GM18870 (cell line): ENCODE data around the gene TRIM68.

Experiments
- ATAC-seq: cut with Tn5 transposase; IDR thresholded peaks from one replicate; pipeline ENCODE4 v1.9.1; 2021; ENCODE audit warnings: moderate library complexity; ENCODE audit not compliant: unreplicated experiment

Gene TRIM68

GRCh38 chr11:4607781-4608666 is at the start of gene TRIM68:
Gene TRIM68 (minus strand): TSS chr11:4608231. CDS start chr11:4605504, 2,727 bp downstream.
- peak; percentile 97 for ATAC-seq

GRCh38 chr11:4654635-4655369 is 46.8 kb upstream of the TRIM68 start:
- no peak for ATAC-seq

GRCh38 chr11:4647766-4648165 is 39.7 kb upstream of the TRIM68 start:
- ATAC-seq, result no peak

- no peak for ATAC-seq
Observed at GRCh38 chr11:4645974-4646373, 37.9 kb upstream of the TRIM68 start.

GRCh38 chr11:4644233-4644632 is 36.2 kb upstream of the TRIM68 start:
- no peak for ATAC-seq

- ATAC-seq, result no peak
Observed at GRCh38 chr11:4643682-4644081, 35.7 kb upstream of the TRIM68 start, which contains the start of gene OR51E1. Gene OR51E1 (plus strand): TSS chr11:4643982. CDS start chr11:4652527, 8,545 bp downstream.

- ATAC-seq, result no peak
Observed at GRCh38 chr11:4643076-4643475, 35.0 kb upstream of the TRIM68 start.

GRCh38 chr11:4642043-4642442 is 34.0 kb upstream of the TRIM68 start:
- ATAC-seq, result no peak

- no peak for ATAC-seq
Observed at GRCh38 chr11:4641501-4641900, 33.5 kb upstream of the TRIM68 start.

- no peak for ATAC-seq
Observed at GRCh38 chr11:4639931-4640330, 31.9 kb upstream of the TRIM68 start.

- no peak for ATAC-seq
Observed at GRCh38 chr11:4637662-4638047, 29.6 kb upstream of the TRIM68 start.

- peak; percentile 93 for ATAC-seq
Observed at GRCh38 chr11:4636962-4637661, 29.1 kb upstream of the TRIM68 start, which contains the start of gene OR51D1. Gene OR51D1 (plus strand): TSS chr11:4637477. CDS start chr11:4639791, 2,314 bp downstream.

- no peak for ATAC-seq
Observed at GRCh38 chr11:4636136-4636535, 28.1 kb upstream of the TRIM68 start.

GRCh38 chr11:4626207-4627099 is 18.4 kb upstream of the TRIM68 start:
- ATAC-seq, result peak; percentile 69

- no peak for ATAC-seq
Observed at GRCh38 chr11:4619514-4619913, 11.5 kb upstream of the TRIM68 start.

- no peak for ATAC-seq
Observed at GRCh38 chr11:4615856-4616444, 7.9 kb upstream of the TRIM68 start.

- ATAC-seq, result no peak
Observed at GRCh38 chr11:4611986-4612385, 4.0 kb upstream of the TRIM68 start.

GRCh38 chr11:4610258-4610935 is 2.4 kb upstream of the TRIM68 start:
- ATAC-seq, result no peak

GRCh38 chr11:4607096-4607495 is 935 bp downstream of the TRIM68 start:
- ATAC-seq, result no peak
